ENCODE data around the gene ZBTB25.

The ZBTB25 gene

DNA sequence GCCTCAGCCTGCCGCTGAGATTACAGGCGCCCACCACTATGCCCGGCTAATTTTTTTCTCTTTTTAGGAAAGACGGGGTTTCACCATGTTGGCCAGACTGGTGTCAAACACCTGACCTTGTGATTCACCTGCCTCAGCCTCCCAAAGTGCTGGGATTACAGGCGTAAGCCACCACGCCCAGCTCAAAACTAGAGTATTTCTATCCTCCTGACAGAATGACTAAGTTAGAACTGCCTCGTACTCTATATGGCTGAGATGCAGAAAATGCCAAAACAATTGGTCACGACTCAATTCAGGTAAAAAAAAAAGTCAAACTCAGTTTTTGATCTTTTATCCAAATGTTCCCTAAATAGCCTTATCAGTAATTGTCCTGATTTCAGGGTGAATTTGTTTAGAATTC lies 27.2 kb downstream of the ZBTB25 start (continued):
- TF ChIP-seq, protein P1, sequence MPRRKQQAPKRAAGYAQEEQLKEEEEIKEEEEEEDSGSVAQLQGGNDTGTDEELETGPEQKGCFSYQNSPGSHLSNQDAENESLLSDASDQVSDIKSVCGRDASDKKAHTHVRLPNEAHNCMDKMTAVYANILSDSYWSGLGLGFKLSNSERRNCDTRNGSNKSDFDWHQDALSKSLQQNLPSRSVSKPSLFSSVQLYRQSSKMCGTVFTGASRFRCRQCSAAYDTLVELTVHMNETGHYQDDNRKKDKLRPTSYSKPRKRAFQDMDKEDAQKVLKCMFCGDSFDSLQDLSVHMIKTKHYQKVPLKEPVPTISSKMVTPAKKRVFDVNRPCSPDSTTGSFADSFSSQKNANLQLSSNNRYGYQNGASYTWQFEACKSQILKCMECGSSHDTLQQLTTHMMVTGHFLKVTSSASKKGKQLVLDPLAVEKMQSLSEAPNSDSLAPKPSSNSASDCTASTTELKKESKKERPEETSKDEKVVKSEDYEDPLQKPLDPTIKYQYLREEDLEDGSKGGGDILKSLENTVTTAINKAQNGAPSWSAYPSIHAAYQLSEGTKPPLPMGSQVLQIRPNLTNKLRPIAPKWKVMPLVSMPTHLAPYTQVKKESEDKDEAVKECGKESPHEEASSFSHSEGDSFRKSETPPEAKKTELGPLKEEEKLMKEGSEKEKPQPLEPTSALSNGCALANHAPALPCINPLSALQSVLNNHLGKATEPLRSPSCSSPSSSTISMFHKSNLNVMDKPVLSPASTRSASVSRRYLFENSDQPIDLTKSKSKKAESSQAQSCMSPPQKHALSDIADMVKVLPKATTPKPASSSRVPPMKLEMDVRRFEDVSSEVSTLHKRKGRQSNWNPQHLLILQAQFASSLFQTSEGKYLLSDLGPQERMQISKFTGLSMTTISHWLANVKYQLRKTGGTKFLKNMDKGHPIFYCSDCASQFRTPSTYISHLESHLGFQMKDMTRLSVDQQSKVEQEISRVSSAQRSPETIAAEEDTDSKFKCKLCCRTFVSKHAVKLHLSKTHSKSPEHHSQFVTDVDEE (CRISPR knock-in tag; IDR thresholded peaks at IDR 0.05): no peak
- no peak for TF ChIP-seq ARNTL (CRISPR knock-in tag; IDR thresholded peaks at IDR 0.05; ENCODE audit: borderline replicate concordance, low read depth)

DNA sequence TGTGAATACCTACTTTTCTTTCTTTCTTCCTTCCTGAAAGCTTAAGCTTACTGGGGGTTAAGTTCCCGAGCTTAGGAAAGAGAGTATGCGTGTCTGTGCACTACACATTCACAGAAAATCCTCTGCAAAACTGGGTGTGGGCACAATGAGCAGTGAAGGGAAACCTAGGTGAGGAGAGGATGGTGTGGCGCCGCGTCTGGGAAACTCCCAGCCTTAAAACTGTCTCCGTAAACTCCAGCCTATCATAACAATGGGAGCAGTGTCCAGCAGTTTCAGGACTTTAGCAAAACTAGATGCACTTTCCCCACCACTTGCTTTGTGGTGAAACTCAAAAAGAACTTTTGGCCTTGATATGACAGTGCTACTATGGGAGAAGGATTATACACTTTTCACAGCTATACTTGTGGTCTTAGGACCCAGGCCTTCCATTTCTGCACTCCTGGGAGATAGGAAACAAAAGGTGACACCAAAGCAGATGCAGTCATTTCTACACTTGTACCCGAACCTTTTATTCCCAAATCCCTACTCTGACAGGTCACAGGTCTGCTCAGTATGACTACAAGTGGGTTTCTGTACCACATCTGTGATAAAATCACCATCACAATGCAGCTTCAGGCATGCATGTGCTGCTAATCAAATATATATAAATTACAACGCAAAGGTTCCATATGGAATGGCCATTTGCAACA lies 27.9 kb downstream of the ZBTB25 start:
- no peak for TF ChIP-seq ZNF565 (CRISPR knock-in tag; conservative IDR thresholded peaks at IDR 0.05; ENCODE audit: low read depth)
- TF ChIP-seq ZNF8 (CRISPR knock-in tag; IDR thresholded peaks at IDR 0.05): no peak
- no peak for TF ChIP-seq PPARA (CRISPR knock-in tag; IDR thresholded peaks at IDR 0.05; ENCODE audit: borderline replicate concordance)
- no peak for TF ChIP-seq ZFP30 (CRISPR knock-in tag; IDR thresholded peaks at IDR 0.05)
- TF ChIP-seq ZFP3 (CRISPR knock-in tag; IDR thresholded peaks at IDR 0.05): no peak
- TF ChIP-seq BACH2 (CRISPR knock-in tag; IDR thresholded peaks at IDR 0.05; ENCODE audit: borderline replicate concordance): no peak
- TF ChIP-seq, protein P1 (CRISPR knock-in tag; IDR thresholded peaks at IDR 0.05): no peak
- no peak for TF ChIP-seq RARB (CRISPR knock-in tag; IDR thresholded peaks at IDR 0.05)
- ATAC-seq: no peak

DNA sequence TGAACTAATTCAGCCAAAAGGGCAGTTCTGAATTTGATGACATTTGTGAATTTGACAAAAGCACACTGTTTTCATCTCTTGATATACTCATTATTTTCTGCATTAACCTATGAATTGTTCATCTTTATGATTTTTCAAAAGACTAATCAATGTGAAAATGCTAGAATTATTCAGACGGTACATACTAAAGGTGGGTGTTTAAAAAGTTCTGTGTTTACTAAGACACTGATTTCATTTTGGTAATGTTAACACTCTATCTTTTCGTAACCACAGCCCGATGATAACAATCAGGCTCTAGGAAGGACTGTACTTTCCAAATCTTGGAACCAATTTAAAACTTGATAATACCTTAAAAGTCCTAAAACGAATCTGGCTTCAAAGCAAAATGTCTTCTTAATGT lies 28.9 kb downstream of the ZBTB25 start:
- no peak for ATAC-seq
- TF ChIP-seq ZNF8 (CRISPR knock-in tag; IDR thresholded peaks at IDR 0.05): no peak
- TF ChIP-seq, protein P2, sequence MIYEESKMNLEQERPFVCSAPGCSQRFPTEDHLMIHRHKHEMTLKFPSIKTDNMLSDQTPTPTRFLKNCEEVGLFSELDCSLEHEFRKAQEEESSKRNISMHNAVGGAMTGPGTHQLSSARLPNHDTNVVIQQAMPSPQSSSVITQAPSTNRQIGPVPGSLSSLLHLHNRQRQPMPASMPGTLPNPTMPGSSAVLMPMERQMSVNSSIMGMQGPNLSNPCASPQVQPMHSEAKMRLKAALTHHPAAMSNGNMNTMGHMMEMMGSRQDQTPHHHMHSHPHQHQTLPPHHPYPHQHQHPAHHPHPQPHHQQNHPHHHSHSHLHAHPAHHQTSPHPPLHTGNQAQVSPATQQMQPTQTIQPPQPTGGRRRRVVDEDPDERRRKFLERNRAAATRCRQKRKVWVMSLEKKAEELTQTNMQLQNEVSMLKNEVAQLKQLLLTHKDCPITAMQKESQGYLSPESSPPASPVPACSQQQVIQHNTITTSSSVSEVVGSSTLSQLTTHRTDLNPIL (CRISPR knock-in tag; IDR thresholded peaks at IDR 0.05; ENCODE audit: low read depth): no peak
- no peak for TF ChIP-seq ZNF565 (CRISPR knock-in tag; conservative IDR thresholded peaks at IDR 0.05; ENCODE audit: low read depth)
- no peak for TF ChIP-seq TCF4 (CRISPR knock-in tag; IDR thresholded peaks at IDR 0.05; ENCODE audit: borderline replicate concordance)
- no peak for TF ChIP-seq TOX (CRISPR knock-in tag; IDR thresholded peaks at IDR 0.05; ENCODE audit: borderline replicate concordance)
- no peak for TF ChIP-seq ARNTL (CRISPR knock-in tag; IDR thresholded peaks at IDR 0.05; ENCODE audit: borderline replicate concordance, low read depth)
- TF ChIP-seq, protein P1 (CRISPR knock-in tag; IDR thresholded peaks at IDR 0.05): no peak
- no peak for TF ChIP-seq ZFP3 (CRISPR knock-in tag; IDR thresholded peaks at IDR 0.05)
- TF ChIP-seq, protein P3, sequence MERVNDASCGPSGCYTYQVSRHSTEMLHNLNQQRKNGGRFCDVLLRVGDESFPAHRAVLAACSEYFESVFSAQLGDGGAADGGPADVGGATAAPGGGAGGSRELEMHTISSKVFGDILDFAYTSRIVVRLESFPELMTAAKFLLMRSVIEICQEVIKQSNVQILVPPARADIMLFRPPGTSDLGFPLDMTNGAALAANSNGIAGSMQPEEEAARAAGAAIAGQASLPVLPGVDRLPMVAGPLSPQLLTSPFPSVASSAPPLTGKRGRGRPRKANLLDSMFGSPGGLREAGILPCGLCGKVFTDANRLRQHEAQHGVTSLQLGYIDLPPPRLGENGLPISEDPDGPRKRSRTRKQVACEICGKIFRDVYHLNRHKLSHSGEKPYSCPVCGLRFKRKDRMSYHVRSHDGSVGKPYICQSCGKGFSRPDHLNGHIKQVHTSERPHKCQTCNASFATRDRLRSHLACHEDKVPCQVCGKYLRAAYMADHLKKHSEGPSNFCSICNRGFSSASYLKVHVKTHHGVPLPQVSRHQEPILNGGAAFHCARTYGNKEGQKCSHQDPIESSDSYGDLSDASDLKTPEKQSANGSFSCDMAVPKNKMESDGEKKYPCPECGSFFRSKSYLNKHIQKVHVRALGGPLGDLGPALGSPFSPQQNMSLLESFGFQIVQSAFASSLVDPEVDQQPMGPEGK (CRISPR knock-in tag; IDR thresholded peaks at IDR 0.05; ENCODE audit: borderline replicate concordance): no peak
- TF ChIP-seq CSDC2 (CRISPR knock-in tag; IDR thresholded peaks at IDR 0.05): no peak
- no peak for TF ChIP-seq SNAI2 (CRISPR knock-in tag; IDR thresholded peaks at IDR 0.05)
- TF ChIP-seq, protein P4, sequence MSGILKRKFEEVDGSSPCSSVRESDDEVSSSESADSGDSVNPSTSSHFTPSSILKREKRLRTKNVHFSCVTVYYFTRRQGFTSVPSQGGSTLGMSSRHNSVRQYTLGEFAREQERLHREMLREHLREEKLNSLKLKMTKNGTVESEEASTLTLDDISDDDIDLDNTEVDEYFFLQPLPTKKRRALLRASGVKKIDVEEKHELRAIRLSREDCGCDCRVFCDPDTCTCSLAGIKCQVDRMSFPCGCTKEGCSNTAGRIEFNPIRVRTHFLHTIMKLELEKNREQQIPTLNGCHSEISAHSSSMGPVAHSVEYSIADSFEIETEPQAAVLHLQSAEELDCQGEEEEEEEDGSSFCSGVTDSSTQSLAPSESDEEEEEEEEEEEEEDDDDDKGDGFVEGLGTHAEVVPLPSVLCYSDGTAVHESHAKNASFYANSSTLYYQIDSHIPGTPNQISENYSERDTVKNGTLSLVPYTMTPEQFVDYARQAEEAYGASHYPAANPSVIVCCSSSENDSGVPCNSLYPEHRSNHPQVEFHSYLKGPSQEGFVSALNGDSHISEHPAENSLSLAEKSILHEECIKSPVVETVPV (CRISPR knock-in tag; IDR thresholded peaks at IDR 0.05): no peak
- TF ChIP-seq ESRRG (CRISPR knock-in tag; IDR thresholded peaks at IDR 0.05): no peak
- no peak for TF ChIP-seq BACH2 (CRISPR knock-in tag; IDR thresholded peaks at IDR 0.05; ENCODE audit: borderline replicate concordance)
- TF ChIP-seq ISL1 (CRISPR knock-in tag; IDR thresholded peaks at IDR 0.05): no peak
- TF ChIP-seq, protein P5, sequence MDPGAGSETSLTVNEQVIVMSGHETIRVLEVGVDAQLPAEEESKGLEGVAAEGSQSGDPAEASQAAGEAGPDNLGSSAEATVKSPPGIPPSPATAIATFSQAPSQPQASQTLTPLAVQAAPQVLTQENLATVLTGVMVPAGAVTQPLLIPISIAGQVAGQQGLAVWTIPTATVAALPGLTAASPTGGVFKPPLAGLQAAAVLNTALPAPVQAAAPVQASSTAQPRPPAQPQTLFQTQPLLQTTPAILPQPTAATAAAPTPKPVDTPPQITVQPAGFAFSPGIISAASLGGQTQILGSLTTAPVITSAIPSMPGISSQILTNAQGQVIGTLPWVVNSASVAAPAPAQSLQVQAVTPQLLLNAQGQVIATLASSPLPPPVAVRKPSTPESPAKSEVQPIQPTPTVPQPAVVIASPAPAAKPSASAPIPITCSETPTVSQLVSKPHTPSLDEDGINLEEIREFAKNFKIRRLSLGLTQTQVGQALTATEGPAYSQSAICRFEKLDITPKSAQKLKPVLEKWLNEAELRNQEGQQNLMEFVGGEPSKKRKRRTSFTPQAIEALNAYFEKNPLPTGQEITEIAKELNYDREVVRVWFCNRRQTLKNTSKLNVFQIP (CRISPR knock-in tag; IDR thresholded peaks at IDR 0.05; ENCODE audit: borderline replicate concordance, low read depth): no peak
- no peak for TF ChIP-seq GLIS3 (CRISPR knock-in tag; IDR thresholded peaks at IDR 0.05)
- TF ChIP-seq ZFP30 (CRISPR knock-in tag; IDR thresholded peaks at IDR 0.05): no peak
